ENCODE data around the gene NPR2. TPM values are rescaled to one million over a fixed set of nuclear protein-coding genes. Genes with fewer than 3 reads are reported as not detected.

The NPR2 gene
- total RNA-seq, 4 donors from 2014 or later: 0.08 to 12.2 (median 1.8) TPM

DNA sequence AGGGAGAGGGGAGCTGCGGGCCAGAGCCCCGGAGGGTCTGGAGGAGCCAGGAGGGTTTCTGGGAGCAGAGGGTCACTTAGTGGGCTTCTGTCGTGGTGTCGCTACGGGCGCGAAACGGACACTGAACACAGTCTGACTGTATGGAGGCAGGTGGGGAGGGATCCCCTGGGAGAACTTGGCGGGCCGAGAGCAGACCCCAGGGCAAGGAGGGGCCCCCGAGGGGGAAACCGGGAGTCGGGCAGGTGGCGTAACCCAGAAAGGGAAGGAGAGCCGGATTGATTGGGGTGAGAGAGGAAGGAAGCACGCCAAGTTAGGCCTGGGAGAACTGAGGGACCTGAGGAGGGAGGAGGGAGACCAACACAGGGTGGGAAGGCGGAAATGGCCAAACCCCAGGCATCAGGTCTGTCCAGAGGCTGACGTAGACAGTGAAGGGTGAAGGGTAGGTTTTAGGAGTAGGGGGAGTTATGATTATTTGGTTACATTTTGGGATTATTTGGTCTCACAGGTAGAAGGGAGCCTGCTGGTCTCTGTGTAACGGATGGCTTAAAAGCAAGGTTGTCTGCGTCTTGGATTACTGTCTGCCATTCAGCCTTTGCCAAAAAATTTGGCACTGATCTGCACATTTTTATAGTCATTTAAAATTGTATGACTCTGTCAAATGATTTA is 34.0 kb upstream of the NPR2 start:
- 6 to 13% methylated on average over 12 to 17 of the region's 20 CpGs for WGBS, 2 donors
- intact Hi-C loops (cut with DNase I): no loop called here
- H3K9me3 ChIP-seq: no peaks in the 10 kb centered on the region
- peaks cover 9 to 36% (median 21%) of the 10 kb centered on the region in 3 donors for H3K4me1 ChIP-seq
- TF ChIP-seq, protein P1, sequence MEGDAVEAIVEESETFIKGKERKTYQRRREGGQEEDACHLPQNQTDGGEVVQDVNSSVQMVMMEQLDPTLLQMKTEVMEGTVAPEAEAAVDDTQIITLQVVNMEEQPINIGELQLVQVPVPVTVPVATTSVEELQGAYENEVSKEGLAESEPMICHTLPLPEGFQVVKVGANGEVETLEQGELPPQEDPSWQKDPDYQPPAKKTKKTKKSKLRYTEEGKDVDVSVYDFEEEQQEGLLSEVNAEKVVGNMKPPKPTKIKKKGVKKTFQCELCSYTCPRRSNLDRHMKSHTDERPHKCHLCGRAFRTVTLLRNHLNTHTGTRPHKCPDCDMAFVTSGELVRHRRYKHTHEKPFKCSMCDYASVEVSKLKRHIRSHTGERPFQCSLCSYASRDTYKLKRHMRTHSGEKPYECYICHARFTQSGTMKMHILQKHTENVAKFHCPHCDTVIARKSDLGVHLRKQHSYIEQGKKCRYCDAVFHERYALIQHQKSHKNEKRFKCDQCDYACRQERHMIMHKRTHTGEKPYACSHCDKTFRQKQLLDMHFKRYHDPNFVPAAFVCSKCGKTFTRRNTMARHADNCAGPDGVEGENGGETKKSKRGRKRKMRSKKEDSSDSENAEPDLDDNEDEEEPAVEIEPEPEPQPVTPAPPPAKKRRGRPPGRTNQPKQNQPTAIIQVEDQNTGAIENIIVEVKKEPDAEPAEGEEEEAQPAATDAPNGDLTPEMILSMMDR (IDR thresholded peaks at IDR 0.05): no peak
- no peak for TF ChIP-seq POLR2A (IDR thresholded peaks at IDR 0.05)
- H3K27ac ChIP-seq: peak overlapping the region; percentile 55 to 87 (median 76)
- H3K36me3 ChIP-seq: peaks cover 3 to 34% (median 10%) of the 10 kb centered on the region in 3 donors
- peaks cover 0 to 66% (median 0%) of the 10 kb centered on the region in 4 donors for H3K27me3 ChIP-seq
- no peak for DNase-seq
- peak overlapping the region; percentile 24 to 69 (median 51) for H3K4me3 ChIP-seq

DNA sequence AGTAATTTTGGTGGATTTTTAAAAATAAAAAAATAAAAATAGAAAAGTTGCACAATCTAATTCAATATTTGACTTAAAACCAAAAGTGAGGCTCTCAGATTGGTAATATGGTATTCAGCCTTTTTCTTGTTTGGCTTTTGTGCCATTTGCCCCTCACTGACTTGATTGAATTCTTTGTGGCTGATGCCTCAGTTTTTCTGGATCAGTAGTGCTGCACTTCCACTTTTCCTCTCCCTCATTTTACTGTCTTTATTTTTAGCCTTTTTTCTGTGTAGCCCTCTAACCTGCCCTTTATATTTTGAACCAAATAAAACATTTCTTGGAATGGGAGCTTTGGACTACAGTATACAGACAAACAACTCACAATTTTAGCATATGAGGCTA is 33.5 kb upstream of the NPR2 start:
- peaks cover 3 to 29% (median 4%) of the 10 kb centered on the region in 3 donors for H3K36me3 ChIP-seq
- H3K4me1 ChIP-seq: peaks cover 9 to 41% (median 21%) of the 10 kb centered on the region in 3 donors
- TF ChIP-seq, protein P1 (IDR thresholded peaks at IDR 0.05): no peak
- no peak for TF ChIP-seq POLR2A (IDR thresholded peaks at IDR 0.05)
- H3K4me3 ChIP-seq: peak overlapping the region in 1 of 4 donors; percentile 69
- H3K27ac ChIP-seq: peak overlapping the region in 2 of 4 donors; percentile 67 to 85
- no peaks in the 10 kb centered on the region for H3K9me3 ChIP-seq
- H3K27me3 ChIP-seq: peaks cover 0 to 67% (median 0%) of the 10 kb centered on the region in 4 donors
- intact Hi-C loops (cut with DNase I): no loop called here
- DNase-seq: no peak

DNA sequence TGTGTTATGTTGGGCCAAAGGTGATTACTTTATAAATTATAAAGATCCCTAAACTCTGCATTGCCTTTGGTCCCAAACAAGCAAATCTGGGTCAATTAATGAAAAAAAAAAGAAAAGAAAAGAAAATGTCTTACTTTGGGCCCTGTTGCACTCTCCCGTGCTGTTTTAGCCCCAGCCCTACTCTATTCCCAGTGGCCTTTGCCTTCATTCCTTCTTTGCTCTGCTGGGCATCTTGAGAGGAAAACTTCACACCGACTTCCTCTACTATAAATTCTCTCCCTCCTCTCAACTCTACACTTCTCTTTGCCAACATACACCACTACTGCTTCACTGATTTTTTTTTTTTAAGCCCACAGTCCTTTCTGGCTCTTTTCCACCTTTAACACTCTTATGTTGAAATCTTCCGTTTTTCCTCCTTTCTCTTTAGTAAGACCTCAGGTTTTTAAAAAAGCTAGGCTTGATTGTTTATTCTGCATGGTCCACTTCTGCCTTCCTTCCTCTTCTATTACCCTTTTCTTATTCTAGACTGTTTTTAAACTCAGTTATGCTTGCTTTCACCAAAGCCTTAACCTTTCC is 32.8 kb upstream of the NPR2 start:
- H3K9me3 ChIP-seq: no peaks in the 10 kb centered on the region
- no peak overlapping the region for H3K4me3 ChIP-seq
- WGBS, 2 donors: 58 to 63% methylated on average over 3 of the region's 3 CpGs
- intact Hi-C loops (cut with DNase I): no loop called here
- H3K4me1 ChIP-seq: peaks cover 9 to 48% (median 21%) of the 10 kb centered on the region in 3 donors
- peaks cover 0 to 67% (median 0%) of the 10 kb centered on the region in 4 donors for H3K27me3 ChIP-seq
- H3K27ac ChIP-seq: peak overlapping the region in 1 of 4 donors; percentile 85
- no peak for DNase-seq
- peaks cover 0 to 22% (median 3%) of the 10 kb centered on the region in 3 donors for H3K36me3 ChIP-seq
- no peak for TF ChIP-seq POLR2A (IDR thresholded peaks at IDR 0.05)
- TF ChIP-seq, protein P1 (IDR thresholded peaks at IDR 0.05): no peak

DNA sequence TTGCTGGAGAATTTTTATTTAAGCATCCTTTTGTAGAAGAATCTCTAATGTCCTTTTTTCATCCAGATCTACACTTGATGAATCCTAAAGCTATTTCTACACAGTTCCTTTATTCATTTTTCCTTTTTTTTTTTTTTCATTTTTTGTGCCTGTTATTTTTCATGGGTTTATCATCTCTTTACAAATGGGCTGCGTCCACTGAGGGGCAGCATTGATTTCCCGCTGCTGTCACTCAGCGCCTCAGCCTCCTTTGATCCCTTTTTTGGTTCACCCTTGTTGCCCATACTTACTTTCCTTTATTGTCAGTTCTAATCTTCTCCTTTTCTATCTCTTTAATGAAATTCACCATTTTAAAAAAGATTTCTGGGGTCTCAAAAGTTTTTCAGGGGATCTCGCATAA is 31.6 kb upstream of the NPR2 start:
- no peak for TF ChIP-seq POLR2A (IDR thresholded peaks at IDR 0.05)
- TF ChIP-seq, protein P1 (IDR thresholded peaks at IDR 0.05): no peak
- Histone ChIP-seq H3K27me3 (peaks cover 0 to 70% (median 0%) of the 10 kb centered on the region in 4 donors), H3K36me3 (peaks cover 0 to 10% (median 0%) of the 10 kb centered on the region in 3 donors), H3K27ac (no peak overlapping the region), H3K4me3 (no peak overlapping the region), H3K4me1 (peaks cover 9 to 49% (median 21%) of the 10 kb centered on the region in 3 donors), H3K9me3 (no peaks in the 10 kb centered on the region)
- no peak for DNase-seq
- 93 to 95% methylated on average over 3 to 4 of the region's 4 CpGs for WGBS, 2 donors
- intact Hi-C loops (cut with DNase I): no loop called here

DNA sequence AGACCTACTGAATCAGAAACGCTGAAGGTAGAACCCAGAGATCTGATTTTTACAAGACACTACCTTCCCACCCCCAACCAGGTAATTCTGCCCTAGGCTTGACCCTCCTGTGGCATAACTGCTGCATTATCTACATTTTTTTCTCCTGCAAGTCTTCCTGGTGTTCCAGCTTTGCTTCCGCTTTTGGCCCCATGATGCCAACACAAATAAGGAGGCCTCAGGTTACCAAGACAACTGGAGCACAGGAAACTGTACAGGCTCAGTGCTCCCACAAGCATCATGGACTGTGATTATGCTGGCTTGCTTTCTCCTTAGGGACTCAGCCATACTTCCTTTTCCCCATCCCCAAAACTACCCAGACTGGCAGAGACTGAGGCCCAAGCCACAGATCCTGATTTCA is 30.7 kb upstream of the NPR2 start:
- Histone ChIP-seq H3K9me3 (no peaks in the 10 kb centered on the region), H3K4me1 (peaks cover 9 to 49% (median 21%) of the 10 kb centered on the region in 3 donors), H3K4me3 (no peak overlapping the region), H3K27ac (no peak overlapping the region), H3K36me3 (peaks cover 0 to 1% (median 0%) of the 10 kb centered on the region in 3 donors), H3K27me3 (peaks cover 0 to 76% (median 0%) of the 10 kb centered on the region in 4 donors)
- WGBS, 2 donors: 82 to 85% methylated on average over 2 of the region's 2 CpGs
- intact Hi-C loops (cut with DNase I): no loop called here
- TF ChIP-seq, protein P1 (IDR thresholded peaks at IDR 0.05): no peak
- no peak for TF ChIP-seq POLR2A (IDR thresholded peaks at IDR 0.05)
- DNase-seq: no peak

Measured in esophagus squamous epithelium (tissue), 5 donors.